GM18498 (cell line): ENCODE measurements around the gene CAMTA1.
"Not testable (repeated sequence)": the region's sequence is repeated elsewhere in the genome, so short reads cannot be mapped to it uniquely, and the experiment has no call there.

Experiments
- ATAC-seq: cut with Tn5 transposase; IDR thresholded peaks from one replicate; pipeline ENCODE4 v1.9.1; 2021; ENCODE audit warnings: mild to moderate bottlenecking, moderate library complexity; ENCODE audit not compliant: unreplicated experiment

The CAMTA1 gene

DNA sequence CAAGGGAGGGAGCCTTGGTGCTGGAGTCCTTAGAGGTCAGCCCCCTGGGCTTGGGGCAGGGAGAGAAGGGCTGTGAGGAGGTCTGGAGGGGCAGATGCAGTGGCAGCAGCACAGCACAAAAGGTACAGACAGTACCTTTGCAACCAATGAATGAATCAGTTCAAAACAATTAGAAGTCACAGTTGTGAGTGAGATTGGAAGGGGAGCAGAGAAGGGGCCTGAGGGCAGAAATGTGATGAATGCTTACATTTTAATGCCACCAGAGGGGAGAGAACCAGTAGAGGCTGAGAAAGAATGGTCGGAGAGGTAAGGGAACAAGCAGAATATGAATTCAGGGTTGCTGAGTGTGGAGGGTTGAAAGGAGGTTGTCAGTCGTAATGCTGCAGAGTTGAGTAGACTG is 24.2 kb downstream of the CAMTA1 start:
- no peak for ATAC-seq

DNA sequence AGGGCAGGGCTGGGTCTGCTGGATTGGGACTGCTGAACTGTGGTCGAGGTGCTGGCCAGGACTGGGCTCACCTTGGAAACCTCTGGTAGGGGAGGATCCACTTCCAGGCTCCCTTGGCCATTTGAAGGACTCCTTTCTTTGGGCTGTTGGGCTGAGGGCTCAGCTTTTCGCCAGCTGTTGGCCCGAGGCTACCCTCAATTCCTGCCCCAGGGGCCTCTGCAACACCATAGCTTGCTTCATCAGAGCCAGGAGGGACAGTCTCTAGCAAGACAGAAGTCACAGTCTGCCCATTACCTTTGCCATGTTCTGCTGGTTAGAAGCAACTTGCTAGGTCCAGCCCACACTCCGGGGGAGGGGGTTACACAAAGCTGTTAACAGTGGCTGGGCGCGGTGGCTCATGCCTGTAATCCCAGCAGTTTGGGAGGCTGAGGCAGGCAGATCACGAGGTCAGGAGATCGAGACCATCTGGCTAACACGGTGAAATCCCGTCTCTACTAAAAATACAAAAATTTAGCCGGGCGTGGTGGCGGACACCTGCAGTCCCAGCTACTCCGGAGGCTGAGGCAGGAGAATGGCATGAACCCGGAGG is 25.0 kb downstream of the CAMTA1 start:
- ATAC-seq, result not testable (repeated sequence)

DNA sequence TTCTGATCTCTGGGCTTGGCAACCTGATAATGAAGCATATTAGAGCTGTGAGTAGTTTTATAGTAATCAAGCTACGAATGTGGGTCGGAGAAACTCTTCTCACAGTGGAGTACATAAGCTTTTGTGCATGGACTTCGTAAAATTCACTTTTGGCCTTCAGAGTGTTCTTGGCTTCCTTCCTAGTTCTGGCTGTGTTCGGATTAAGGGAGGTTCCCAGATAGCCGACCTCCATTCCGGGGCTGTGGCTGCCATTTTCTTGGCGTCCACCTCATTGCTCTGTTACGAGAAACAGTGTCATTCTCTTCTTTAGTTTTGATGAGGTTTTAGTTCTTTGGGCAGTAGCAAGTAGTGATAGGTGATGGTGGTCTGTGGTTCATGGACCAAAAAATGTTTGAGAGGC is 26.3 kb downstream of the CAMTA1 start:
- ATAC-seq, result no peak

DNA sequence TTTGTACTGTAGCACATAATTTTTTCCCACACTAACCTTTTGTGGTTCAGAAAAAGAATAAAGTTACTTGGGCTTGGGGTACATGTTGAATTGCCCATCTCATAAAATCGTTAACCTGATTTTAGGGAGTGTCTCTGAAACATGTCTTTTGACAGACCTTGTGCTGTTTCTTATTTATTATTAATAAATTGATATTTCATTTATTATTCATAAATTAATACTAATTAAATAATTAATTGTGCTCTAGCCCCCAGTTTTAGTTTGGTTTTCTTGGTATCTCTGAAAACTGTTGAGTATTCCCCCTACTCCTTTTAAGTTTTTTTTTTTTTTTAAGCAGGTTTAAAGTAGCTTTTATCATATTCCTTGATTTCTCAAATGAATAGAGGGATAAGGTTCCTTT is 27.9 kb downstream of the CAMTA1 start:
- no peak for ATAC-seq

DNA sequence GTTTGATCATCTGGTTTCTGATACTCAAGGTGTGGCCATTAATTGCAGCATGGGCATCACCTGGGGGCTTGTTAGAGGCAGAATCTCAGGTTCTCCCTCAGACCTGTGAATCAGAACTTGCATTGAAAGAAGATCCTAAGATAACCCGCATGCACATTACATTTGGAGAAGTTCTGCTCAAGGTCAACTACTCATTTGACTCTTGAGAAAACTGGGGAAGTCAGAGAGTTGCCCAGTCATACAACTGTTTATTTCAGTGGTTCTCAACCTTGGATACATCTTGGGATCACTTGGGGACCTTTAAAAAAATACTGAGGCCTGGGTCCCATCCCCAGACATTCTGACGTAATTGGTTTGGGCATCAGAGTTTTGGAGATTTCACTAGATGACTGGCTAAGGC is 30.5 kb downstream of the CAMTA1 start:
- no peak for ATAC-seq

DNA sequence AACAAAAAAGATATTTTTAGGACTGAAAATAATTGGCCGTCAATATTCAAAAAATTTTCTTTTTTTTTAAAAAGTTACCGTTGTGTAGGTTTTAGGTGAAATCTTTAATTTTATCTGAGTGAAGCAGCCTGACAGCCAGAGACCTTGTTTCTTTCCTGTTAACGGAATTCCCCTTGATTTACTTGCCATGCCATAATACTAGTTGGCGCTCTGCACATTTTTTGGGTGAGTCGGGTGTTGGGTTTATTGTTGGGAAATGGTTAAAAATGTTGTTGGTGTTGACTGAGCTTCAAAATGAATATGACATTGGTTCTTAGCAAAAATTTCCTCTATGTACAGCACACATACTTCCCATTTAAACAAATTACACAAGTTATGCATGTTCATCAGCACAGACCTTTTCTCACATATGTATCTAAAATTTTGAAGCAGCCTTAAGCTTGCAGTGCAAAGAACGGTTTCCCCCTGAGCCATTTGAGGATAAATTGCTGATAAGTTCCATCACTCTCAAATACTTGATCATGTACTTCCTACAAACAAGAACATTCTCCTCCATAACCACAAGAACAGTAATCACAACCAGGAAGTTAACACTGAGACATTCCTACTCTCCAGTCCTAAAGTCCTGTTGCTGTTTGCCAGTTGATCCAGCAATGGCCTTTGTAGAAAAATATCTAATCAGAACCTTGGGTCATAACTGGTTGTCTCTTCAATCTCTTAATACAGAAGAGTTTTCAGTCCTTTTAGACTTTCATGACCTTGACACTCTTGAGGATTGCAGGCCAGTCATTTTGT is 34.2 kb downstream of the CAMTA1 start:
- no peak for ATAC-seq

DNA sequence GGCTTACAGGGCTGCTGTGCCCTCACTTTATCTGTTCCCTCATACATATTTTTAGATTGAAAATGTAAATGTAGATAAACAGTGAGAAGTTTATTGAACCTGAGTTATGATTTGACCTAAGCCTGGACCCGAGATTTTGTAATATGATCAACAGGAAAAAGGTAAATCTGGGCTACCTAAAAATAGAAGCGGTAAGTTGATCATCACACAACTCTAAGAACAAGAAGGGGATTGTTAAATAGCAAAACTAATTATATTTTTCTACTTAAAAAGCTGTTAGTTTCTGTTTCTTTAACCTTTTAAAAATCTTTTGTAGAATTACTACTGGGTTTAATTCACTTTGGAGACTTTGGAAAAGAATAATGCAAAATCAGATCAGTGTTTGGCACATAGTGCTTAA is 35.6 kb downstream of the CAMTA1 start:
- no peak for ATAC-seq

DNA sequence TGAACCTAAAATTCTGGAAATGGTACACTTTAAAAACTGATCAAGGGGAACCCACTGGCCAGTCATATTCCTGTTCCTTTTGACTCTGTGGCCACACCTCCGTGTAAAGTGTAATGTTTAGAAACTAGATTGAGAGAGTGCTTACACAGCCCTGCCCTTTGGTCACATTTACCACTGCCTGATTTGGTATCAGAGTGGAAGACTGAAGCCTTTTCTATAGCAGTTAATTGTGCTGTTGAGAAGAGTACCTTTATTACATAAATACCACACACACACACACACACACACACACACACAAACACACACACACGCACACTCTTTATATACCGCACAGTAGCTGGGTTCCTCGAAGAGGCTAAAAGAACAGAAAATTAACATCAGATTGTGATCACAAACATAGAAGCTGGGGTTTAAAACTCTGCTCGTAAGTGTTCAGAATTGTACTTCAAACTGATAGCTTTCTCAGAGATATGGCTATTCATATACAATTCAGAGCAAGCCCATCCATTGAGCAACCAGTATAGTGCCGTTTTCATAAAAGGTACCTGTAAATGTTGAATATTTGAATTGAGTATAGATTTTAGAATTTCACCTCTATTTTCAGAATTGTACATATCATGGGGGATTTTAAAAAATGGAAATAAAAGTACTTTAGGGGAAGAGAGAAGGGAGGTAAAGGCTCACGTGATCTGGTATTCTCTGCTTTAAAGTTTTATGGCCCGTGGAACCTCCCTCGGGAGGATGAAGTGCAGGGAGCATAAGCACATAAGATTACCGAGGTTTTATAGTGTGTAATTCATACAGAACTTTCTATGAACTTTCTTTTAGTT is 37.5 kb downstream of the CAMTA1 start:
- peak; percentile 82 for ATAC-seq

DNA sequence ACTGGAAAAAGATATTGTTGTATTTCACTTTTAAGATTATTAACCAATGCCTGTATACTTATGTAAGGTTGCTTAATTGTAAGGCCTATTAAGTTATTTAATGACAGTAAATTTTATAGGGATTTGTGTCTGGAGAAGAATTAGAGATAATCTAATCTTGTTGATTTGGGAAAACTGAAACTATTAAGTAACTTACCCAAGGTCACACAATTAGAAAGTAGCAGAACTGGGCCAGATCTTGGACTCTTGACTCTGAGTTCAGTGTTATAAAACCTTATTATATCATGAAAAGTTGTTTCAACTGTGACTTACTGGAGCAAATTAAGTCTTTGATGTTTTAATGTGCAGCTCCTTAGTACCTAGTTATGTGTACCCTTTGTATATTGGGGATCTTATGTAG is 38.5 kb downstream of the CAMTA1 start:
- ATAC-seq, result no peak

DNA sequence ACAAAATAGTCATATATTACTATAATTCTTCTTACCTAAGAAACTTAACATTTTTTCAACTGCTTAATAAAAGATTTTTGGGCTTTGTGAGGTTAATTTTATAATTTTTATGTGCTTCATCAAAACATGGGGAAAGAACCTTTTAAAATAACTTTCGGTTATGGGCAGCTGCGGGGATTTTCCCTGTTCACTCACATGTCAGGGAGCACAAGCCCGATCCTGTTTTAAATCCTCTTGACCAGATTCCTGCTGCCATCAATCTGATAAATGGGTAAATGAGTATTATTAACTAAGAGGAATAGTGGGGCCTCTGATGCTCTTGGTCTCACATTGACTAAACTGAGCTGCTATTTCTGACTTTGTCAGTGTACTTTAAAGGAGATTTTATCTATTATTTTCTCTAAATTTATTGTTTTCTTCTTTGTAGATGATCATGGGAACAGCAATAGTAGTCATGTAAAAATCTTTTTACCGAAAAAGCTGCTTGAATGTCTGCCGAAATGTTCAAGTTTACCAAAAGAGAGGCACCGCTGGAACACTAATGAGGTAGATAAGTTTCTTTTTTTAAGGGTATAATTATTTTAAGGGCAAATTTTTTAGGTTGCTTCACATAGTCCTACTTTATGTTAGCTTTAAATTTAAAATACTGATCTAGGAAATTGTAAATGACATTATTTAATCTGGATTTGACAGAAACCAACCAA is 39.6 kb downstream of the CAMTA1 start:
- ATAC-seq, result no peak

DNA sequence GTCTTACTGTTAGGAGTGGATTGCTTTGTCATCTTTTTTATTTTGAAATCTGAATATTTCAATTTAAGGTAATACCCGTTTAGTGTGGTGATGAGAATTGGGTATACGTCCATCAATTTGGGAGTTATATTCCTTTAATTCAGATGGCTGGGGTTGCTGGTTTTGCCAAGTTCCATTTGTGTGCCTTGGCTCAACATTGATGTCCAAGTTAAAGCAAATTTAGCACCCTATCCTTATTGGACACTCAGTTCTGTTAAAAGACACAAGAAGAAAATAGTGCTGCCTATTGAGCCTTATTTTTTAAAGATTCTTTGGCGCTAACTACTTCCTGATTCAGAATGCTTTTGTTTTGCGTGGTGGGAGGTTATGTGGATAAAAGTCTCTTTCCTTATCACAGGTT is 40.6 kb downstream of the CAMTA1 start:
- ATAC-seq, result no peak

DNA sequence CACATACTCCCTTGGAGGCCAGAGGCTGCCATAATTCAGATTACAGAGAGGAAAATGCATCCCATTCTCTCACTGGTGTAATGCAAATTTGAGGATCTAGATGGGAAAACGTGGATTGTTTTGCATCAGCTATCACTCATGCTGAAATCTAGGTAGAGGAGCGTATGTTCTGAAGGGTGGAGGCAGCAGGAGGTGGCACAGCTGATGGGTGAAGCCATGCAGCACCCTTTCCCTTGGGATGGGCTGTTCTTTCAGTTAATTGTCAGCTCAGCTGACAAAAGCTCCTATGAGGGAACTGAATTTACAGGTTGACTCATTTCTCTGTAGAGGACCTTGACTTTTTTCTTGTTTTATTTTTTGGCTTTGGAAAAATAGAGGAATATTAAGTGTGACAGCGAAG is 41.8 kb downstream of the CAMTA1 start:
- no peak for ATAC-seq

DNA sequence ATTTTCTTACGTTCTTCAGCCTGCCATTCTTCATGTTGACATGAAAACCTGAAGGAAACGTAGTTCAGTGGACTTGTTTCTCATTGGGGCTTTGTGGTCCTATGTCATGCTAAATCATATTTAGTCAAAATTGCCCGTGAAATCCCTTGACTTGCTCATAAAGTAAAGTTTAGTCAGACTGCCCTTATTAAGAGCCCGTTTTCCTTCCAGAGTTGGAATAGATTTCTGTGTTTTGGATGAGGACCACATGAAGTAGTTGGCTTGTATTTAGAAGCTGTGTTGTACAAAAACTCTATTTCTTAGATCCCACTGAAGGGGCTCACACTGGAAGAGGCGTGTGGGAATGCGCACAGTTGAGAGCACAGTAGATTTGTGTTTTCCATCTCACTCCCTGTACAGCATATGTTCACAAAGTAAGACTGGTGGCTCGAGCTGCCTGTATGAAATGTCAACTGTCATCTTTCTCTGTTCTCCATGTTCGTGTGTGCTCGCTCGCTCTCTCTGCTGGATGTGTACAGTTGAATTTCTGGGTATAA is 42.4 kb downstream of the CAMTA1 start:
- ATAC-seq, result no peak

DNA sequence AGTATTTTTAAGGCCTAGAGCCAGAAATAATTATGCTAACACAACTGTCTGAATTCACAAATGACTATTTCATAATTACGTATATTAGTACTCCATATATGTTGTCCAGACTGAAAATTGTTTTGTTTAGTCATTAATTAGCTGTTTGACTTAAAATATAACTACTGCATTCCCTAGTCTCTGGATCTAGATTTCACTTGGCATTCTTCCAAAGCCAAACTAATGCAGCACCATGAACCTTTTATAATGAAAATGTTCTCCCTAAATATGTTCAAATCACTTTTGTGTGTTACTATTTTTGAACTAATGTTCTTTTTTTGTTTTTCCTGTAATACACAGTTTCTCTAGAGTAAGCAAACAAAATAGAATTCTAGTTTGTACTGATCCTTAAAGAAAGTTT is 46.1 kb downstream of the CAMTA1 start:
- no peak for ATAC-seq

DNA sequence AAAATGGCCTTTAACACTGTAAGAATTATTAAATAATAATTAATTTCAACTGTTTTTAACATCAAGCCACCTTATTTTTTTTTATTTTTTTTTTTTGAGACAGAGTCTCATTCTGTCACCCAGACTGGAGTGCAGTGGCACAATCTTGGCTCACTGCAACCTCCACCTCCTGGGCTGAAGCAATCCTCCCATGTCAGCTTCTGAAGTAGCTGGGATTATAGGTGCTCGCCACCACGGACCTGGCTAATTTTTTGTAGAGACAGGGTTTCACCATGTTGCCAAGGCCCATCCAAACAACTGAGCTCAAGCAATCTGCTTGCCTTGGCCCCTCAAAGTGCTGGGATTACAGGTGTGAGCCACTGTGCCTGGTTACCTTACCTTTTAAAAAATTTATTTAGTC is 46.8 kb downstream of the CAMTA1 start:
- ATAC-seq, result not testable (repeated sequence)

DNA sequence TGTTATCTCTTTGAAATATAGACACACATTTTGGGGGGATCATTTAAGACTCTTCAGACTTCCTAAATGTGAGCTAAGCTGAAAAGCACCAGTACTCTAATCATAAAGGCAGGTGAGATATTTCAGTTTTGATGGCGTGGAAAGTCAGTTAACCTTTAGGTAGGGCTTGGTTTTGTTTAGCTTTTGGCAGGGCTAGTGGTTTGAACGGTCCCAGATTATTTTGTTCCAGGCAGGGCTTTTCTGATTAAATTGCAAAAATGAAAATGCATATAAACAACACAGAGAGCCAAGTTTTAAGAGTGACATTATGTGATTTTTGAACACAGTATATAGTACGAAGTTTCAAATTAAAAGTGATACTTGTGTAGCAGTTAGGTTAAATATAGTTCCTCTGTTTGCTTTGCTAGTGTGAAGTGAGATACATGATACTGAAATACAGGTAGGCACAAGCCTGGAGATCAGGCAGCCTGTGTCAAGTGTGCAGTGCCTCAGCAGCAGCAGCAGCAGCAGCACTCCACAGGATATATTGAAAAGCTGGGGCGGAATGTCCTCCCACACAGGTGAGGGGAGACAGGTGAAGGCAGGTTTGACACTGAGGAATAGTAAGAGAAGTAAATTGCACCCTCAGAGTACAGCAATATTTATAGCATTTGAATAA is 47.4 kb downstream of the CAMTA1 start:
- ATAC-seq, result peak; percentile 57

DNA sequence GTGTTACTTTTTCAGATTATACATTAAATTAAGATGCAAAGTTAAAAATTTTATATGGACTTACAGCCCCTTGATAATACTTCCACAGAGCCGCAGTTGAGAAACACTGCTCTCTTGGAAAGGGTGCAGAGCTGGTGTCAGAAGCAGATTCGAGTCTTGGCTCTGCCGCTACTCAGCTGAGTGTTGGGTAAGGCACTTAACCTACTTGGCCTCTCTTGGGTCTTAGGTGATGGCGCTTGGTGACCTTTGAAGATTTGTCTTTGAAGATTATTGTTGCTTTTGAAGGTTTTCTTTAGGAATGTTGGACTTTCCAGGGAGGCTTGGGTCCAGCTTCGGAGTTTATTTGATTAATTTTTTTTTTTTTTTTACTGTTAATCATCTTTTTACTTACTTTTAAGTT is 48.5 kb downstream of the CAMTA1 start:
- ATAC-seq, result no peak

DNA sequence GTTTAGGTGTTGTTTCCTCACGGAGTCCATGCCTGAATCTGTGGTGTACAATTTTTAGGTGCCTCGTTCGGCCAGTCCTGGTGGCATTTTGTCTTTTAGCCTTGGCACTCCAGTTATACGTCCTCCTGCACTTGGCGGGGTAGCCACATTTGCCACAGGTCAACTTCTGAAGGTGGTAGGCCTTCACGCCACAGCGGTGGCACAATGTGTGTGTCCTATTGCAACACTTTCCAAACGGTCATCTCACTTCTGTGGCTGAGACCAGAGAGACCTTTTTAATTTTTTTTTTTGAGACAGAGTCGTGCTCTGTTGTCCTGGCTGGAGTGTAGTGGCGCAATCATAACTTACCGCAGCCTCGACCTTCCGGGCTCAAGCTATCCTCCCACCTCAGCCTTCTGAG is 49.1 kb downstream of the CAMTA1 start:
- ATAC-seq, result no peak

DNA sequence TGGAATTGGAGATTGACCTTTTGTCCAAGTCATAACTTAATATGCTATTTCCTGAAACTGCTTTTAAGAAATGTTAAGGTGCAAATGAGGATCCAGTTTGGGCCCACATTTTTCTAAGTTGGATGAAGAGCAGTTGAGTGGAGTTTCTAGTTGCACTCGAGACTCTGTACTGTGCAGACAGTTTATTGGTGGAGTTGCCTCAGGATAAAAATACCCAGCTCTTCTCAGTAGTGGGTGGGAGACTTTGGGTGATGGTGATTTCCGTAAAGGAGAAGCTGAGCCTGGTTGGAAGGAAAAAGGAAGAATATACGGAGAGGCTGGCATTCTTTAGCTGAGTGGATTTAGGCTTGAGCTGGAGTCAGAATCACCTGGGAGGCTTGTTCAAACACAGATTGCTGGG is 49.9 kb downstream of the CAMTA1 start:
- ATAC-seq, result no peak

DNA sequence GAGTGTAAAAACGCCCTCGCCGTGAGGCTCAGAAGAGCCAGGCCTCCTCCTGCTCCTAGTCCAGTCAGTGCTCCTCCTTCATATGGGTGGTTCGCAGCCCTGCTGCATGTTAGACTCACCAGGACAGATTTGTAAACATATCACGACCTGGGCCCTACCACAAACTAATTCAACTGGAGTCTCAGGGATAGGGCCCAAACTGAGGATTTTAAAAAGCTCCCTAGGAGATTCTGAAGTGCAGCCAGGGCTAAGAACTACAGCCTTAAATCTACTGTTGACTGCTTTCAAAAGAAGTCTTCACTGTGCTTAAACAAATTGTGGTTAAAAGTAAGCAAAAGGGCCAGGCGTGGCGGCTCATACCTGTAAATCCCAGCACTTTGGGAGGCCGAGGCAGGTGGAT is 57.0 kb downstream of the CAMTA1 start:
- no peak for ATAC-seq

DNA sequence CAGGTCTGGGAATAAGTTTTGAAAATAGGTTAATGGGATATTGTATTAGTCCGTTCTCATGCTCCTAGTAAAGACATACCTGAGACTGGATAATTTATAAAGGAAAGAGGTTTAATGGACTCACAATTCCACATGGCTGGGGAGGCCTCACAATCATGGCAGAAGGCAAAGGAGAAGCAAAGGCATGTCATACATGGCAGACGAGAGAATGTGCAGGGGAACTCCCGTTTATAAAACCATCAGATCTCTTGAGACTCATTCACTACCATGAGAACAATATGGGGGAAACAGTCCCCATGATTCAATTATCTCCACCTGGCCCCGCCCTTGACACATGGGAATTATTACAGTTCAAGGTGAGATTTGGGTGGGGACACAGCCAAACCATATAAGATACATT is 60.5 kb downstream of the CAMTA1 start:
- not testable (repeated sequence) for ATAC-seq
